Measurements from ENCODE around the gene VANGL2.
A peak's percentile ranks its signal among the peaks of the same experiment; 100 is the strongest.

VANGL2 gene

GRCh38 chr1:160406131-160406968, 6.0 kb downstream of the VANGL2 start:
- no peak for DNase-seq

DNA sequence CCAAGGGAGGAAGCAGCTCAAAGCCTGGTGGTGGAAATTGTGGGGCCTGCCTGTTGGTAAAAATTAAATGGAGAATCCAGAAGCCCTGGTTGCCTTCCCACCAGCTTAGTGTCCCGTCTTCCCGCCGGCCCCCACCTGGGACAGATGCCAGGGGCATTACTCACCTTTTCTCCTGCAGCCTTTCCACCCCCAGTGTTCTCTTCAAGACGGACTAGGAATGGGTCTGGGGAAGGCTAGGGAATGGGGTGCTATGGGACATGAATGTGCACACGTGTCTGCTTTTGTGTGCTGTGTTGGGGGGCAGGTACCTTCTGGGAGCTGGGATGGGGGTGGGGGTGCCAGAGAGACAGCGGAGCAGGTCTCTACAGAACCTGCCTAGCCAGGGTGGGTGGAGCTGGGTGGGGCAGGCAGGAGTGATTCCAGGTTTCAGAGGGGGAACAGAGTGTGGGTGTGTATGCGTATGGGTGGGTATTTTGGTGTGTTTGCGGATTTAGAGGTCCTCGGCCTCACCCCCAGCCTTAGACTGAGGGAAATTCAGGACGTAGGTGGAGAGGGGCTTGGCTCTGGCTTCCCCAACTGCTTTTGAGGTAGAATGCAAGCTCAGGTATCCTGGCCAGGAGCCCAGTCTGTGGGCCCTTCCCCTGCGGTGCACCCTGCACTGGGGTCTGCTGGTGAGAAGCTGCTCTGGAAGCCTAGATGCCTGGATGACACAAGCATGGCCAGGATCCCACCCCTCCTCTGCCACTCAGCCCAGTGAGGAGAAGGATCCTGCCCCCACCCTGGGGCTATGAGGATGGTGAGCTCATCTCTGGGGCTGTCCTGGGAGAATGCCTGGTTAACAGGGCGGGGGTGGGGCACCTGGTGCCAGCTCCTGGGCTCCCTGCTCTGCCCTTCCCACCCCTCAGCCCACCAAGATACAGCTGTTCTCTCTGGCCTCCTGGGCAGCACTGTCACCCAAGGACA, 7.8 kb downstream of the VANGL2 start:
- DNase-seq, result no peak

DNA sequence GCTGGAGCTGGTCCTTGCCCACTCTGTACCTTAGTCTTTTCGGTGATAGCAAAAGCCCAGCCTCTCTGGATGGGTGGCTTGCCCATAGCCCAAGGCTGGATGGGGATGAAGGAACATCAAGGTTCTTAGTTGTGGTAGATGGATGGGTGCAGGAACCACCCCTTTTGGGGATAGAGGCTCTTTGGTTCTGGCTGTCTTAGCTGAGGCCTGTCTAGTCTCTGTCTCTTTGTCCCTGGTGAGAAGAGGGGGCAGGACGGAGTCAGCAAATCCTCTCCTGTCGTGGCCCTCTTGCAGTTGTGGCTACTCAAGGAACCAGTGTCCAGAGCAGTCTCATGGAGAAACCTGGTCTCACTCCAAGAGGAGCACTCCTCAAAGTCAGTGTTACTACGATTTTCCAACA, 8.5 kb downstream of the VANGL2 start:
- DNase-seq, result no peak

- no peak for DNase-seq
Measured at GRCh38 chr1:160409486-160409885, 9.1 kb downstream of the VANGL2 start.

DNA sequence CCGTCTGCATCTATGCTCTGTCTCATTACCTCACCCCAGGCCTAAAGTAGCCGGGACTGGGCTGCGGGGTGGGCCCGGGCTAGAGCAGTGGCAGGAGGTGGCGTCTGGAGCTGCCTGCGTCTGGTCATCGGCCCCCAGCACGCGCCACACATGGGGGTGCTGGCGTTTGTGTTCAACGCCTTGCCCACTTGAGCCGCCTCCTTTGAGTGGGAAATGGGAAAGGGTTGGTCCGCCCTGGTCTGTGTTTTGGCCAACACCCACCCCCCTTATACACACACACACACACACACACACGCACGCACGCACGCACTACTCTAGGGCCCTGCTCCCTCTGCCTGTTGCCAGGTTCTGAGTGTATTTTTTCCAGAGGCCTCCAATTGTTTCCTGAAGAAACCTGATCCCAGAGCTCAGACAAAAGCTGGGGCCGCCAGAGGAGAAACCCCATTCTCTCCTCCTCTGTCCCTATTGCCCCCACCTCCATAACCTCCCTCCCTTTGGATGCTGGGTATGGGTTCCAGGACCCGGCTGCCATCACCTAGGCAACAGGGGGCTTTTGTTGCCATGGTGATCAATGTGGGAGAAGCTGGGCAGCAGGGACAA, 10.1 kb downstream of the VANGL2 start:
- no peak for DNase-seq

DNA sequence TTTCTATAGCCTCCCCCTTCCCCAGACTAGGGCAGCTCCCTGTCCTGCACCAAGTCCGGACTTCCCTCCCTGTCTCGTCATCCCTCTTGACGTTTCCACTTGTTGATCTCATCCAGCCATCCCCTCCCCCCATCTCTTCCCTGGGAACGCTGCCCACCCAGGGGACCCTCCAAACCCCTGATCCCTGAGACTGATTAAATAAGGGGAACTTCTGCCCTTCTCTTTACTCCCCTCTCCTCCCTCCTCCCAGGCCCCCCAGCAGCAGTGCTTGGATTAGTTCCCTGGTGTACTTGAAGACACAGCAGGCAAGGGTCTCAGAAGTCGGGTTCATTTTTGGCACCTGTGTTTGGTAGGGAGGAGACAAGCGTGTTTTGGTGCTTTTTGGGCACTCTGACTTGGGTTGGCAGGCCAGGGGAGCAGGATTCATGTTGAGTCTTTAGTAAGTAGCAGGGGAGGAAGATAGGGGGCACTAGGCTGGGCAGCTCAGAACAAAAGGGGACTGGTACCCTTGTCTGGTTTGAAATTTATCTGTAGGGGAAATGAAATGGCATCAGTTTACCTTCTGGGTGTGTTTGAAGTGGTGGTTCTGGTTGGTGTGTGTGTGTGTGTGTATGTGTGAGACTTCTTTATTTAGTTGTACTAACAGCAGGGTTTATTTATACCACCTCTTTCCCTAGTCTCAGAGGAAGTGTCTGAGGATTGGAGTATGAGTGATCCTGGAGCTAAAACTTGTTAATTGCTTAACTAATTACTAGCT, 11.1 kb downstream of the VANGL2 start:
- no peak for DNase-seq

DNA sequence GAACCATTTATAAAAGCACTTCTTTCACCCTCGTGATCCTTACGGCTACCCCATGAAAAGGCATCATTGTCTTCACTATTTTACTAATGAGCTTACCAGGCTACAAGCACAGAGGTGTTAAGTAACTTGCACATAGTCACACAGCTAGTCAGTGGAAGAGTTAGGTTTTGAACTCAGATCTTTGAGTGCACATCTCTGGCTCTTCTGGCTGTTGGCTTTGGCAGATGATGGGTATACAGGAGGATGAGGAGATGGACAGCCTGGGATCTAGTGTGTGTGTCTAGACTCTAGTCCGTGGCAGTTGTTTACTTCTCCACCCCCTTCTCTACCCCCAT, 11.6 kb downstream of the VANGL2 start:
- DNase-seq, result no peak

- no peak for DNase-seq
Measured at GRCh38 chr1:160413716-160414115, 13.4 kb downstream of the VANGL2 start.

DNA sequence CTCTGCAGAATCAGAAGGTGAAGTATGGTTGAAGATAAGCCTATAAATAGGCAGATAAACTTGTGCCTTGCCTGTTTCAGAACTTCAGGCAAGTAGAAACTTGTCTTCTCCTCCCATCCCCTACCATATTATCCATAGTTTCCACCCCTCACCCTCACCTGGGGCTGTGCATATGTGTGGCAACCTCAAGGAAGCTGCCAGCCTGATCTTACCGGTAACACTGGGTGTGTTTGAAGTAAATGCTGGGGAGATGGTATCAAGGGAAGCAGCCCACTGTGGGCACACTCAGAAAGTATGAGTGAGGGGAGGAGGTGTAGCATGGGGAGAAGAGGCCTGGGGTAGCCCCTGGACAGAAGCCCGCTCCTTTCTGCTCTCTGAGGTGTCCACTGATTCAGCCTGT, 14.5 kb downstream of the VANGL2 start:
- no peak for DNase-seq

DNA sequence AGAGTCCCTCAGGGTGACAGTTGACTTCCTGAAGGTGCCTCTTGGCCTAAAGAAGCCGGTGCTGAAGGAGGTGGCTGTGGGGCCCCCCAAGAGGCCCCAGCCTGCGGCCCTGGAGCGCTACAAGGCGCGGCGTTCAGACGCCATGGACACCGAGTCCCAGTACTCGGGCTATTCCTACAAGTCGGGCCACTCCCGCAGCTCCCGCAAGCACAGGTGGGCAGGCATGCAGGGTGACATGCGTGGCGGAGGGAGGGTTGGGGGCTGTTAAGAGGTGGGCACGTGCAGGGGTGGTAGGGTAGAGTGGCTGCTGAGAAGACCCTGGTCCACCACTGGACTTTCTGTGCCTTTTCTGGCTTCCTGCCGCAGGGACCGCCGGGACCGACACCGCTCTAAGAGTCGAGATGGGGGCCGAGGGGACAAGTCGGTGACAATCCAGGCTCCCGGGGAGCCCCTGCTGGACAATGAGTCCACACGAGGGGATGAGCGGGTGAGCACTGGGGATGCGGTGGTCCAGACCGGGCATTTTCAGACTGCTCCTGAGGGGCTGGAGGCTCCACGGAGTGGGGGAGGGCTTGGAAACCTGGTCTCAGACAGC, 15.4 kb downstream of the VANGL2 start:
- no peak for DNase-seq

DNA sequence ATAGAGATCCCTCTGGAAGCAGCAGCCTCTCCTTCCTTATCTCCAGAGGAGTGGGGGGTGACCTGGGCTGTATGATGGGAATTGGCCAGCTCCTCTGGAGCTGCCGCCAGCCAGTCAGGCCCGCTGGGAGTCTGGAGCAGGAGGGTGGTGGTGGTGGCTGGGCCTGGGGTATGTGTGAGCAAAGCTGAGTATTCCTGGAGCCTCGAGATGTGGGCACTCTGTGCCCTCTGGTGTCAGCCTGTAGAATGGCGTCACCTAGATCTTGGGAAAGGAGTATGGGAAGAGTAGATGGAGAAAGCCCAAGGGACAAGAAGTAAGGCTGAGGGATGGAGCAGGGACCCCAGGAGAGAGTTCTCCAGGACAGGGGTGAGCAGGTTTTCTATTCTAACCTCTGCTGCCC, 16.0 kb downstream of the VANGL2 start:
- no peak for DNase-seq

DNA sequence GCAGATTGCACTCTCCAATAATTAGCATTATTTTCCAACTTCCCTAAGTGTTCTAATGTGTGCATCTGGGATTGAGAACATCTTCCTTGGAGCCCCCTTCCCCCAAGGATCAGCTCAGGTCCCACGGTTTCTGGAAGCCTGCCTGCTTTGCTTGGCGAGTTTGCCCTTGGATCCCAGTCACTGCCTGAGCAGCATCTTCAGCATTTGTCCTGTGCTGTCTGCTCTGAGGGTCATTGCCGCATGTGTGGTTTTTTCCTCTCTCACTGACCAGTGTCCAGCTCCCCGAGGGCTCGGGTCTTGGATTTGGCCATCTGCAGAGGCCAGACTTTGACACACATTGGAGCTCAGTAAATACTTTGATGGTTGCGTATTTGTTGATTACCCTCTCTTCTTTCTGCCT, 18.1 kb downstream of the VANGL2 start:
- DNase-seq, result no peak

DNA sequence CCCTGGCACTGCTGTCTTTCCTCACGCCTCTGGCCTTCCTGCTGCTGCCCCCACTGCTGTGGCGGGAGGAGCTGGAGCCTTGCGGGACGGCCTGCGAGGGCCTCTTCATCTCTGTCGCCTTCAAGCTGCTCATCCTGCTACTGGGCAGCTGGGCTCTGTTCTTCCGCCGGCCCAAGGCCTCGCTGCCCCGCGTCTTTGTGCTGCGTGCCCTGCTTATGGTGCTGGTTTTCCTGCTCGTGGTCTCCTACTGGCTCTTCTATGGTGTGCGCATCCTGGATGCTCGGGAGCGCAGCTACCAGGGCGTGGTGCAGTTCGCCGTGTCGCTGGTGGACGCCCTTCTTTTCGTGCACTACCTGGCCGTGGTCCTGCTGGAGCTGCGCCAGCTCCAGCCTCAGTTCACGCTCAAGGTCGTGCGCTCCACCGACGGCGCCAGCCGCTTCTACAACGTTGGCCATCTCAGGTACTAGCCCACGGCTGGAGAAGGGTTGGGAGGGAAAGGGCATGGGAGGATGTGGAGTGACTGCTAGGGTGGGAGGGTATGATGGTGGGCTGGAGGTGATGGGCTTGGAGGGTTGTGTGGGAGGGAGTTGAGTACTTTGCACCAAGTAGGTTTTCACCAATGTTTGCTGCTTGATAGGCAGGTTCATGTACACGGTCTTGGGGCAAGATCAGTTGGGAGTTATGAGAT, 18.9 kb downstream of the VANGL2 start:
- DNase-seq, result no peak

GRCh38 chr1:160419838-160420169, 19.4 kb downstream of the VANGL2 start:
- DNase-seq, result no peak

- no peak for DNase-seq
Measured at GRCh38 chr1:160420881-160421842, 20.8 kb downstream of the VANGL2 start.

- DNase-seq, result no peak
Measured at GRCh38 chr1:160421881-160422280, 21.5 kb downstream of the VANGL2 start.

GRCh38 chr1:160423966-160424365, 23.6 kb downstream of the VANGL2 start:
- no peak for DNase-seq

GRCh38 chr1:160425847-160426246, 25.5 kb downstream of the VANGL2 start:
- no peak for DNase-seq

- no peak for DNase-seq
Measured at GRCh38 chr1:160427625-160428024, 27.3 kb downstream of the VANGL2 start.

DNA sequence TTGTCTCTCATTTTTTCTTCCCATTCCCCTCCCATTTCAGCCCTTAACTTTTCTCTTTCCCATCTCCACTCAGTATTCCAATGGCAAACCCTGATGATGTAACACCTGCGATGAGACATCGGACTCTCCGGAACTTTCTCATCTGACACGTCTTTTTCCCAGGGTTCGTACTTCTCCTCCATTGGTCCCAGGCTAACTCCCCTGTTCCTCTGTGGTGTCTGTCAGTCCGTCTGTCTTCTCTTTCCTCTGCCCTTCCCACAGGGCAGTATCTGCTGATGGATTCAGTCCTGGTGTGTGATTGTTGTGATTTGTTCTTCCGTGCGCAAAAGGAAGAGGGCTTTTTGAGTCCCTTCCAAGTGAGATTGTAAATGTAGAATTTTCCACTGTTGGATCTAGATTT, 27.7 kb downstream of the VANGL2 start:
- DNase-seq, result no peak

DNA sequence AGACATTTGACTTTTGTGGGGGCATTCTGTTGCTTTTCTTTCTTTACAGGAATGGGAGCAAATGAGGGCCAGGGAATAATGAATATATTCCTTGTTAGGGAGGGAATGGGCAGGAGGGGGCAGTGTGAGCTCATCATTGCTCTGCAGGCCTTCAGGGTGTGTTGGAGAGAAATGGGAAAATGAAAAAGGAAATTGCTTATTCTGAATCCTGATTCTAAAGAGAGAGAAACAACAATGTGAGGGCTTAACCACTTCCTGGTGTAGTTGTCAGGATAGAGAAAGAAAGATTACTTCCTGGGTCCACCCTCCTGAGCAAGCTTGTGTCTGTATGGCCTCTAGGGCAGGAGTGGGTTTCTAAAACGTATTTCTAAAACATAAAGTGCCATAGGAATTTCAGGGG, 28.3 kb downstream of the VANGL2 start:
- DNase-seq, result peak; percentile 33

Measured in activated CD4-positive, alpha-beta T cell treated with anti-CD3 and anti-CD28 coated beads, Interleukin-2, amount 50 U/mL, for 1 hour (primary cell).